ENCODE results near the gene SRSF8.
"Not testable (repeated sequence)": the region's sequence is repeated elsewhere in the genome, so short reads cannot be mapped to it uniquely, and the experiment has no call there.

Gene SRSF8

DNA sequence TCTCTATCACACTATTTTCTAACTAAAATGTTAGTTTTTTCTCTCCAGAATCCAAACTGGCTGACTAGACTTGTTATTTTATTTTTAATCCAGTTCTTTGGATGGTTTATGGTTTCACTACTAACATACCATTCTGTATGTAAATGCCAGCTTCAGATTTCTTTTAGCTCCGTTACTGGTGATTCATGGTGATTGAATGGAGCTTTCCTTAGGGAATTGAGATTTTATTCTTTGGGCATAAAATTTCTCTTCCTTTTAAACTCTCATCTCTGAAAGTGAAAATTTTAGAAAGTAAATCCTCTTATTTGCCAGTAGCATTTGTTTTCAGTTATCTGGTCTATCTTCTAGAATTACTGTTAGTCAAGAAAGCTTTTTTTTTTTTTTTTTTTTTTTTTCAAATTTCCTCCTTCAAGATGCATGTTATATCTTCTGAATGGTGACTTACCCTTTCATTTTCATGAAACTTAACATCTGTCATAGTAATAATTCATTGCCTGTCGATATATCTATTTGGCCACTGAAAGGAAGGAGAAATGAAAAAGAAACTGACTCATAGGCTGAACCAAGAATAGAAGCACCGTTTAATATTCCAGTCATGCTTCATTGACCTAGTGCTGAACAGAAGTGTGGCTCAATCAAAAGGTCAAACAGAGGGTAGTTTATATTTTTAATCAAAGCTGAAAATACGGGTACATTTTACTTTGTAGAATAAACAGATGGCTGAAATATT lies 29.3 kb downstream of the SRSF8 start:
- DNase-seq (ENCODE audit: low read depth), result no peak

DNA sequence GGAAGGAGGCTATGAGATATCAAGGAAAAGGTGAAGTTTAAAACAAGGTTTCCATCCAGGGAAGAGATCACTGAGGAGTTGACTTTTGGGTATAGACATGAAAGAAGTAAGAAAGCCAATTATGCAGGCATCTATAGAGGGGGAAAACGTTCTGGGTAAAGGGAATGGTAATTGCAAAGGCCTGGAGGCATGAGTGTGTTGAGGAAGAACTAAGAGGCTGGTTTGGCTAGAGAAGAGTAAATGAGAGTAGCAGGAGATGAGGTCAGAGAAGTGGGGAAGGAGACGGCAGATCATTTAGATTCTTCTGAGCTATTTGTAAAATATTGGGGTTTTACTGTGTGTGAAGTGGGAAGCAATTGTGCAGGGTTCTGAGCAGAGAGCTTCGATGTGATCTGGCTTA lies 30.5 kb downstream of the SRSF8 start:
- DNase-seq (ENCODE audit: low read depth), result no peak

DNA sequence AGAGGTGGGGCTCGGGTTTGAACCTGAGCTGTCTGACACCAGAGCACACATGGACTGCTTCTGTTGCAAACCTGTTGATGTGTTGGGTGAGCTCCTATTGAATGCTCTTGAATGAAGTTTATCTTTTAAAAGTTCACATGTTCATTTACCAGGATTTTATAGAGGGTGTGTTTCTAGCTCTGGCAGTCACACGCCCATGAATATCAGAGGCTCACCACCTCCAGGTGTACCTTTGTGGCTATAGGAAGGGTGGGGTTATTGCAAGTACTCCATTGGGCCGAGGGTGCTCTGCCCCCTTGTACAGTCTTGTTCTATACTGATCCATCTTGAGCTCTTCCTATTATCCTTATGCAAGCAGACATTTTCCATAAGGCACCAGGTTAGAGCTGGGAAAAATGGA lies 32.1 kb downstream of the SRSF8 start:
- no peak for DNase-seq (ENCODE audit: low read depth)

DNA sequence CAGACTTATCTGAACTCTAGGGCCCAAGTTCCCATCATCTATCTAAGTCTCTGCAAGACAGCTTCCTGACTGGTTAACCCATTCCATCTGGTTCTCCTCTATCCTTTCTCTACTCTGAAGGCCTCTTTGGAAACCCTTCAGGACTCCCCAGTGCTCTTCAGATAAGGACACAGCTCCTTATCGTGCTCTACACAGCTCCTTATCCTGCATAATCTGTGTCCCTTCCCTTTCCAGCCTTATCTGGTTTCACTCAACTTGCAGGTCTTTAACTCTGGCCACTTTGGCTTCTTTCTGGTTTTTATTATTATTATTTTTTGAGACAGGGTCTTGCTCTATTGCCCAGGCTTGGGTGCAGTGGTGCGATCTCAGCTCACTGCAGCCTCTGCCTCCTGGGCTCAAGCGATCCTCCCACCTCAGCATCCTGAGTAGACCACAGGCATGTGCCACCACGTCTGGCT lies 33.5 kb downstream of the SRSF8 start:
- no peak for DNase-seq (ENCODE audit: low read depth)

DNA sequence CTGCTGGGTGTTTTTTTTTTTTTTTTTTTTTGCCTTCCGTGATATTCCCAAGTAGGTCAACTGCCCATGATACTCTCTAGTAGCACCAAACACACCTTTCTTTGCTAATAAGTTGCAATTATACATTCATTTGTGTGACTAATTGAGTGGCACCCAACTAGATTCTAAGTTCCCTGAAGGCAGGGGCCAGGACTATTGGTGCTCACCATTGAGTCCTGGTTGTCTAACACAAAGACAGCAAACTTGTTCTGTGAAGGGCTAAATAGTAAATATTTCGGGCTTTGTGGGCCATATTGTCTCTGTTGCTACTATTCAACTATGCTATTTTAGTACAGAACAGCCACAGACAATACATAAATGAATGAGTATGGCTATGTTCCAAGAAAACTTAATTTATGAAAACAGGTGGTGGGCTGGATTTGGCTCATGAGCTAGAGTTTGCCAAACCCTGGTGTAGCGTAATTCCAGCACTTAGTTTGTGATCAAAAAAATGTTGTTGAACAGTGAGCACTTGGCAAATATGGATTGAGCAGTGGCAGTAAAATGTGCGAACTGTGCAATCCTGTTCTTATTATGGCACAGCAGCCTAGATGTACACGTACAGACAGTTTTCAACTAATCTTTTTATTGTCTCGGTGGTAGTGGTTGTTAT lies 34.3 kb downstream of the SRSF8 start:
- DNase-seq (ENCODE audit: low read depth), result no peak

DNA sequence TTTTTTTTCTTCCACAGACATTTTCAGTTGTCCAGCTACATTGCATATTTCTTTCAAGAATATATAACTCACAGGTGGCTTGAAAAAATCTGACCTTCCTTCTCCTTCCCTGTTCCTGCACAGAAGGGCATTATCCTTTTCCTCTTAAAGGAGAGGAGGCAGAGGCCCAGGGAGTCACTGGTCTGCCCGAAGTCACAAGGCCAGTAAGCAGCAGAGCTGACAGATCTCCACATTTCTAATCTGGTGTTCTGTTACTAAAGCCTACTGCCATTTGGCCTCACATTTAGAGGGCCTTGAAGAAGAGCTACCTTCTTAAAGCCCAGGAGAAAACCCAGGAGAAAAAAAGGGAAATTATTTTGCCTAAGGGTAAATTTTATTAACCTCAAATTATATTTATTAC lies 35.2 kb downstream of the SRSF8 start:
- no peak for DNase-seq (ENCODE audit: low read depth)

DNA sequence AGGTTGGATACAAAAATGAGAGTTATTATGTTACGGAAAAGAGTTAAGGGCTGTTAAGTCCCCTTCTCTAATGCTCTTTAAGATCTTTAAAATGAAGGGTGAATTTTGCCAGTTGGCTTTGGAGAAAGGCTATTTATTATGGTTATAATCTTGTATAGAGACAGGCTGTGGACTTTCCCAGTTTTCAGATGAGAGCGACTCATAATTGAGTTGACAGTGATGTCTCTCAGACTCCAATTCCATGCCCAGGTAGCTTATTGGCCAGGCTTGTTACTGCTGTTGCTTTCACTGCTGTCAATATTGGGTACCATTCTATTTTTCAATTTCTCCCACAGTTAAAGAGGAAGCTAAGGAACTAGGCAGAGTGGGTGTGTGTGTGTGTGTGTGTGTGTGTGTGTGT lies 36.0 kb downstream of the SRSF8 start:
- no peak for DNase-seq (ENCODE audit: low read depth)

DNA sequence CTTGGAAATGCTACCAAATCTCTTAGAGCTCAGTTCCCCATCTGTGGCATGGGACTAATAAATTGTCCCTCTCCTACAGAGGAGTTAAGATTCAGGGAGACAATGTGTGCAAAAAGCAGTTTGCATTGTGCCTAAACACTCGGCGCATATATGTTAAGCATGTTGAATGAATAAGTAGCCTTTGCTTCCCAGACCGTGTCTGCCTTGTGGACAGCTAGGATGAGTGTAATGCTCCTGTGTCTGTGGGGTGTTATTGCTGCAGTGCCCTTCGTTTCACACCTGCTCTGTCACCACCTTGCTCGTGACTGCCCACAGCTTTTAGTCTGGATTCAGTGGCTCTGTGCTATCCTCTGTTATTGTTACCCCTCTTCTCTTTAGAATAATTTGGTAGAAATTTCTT lies 37.0 kb downstream of the SRSF8 start:
- no peak for DNase-seq (ENCODE audit: low read depth)

DNA sequence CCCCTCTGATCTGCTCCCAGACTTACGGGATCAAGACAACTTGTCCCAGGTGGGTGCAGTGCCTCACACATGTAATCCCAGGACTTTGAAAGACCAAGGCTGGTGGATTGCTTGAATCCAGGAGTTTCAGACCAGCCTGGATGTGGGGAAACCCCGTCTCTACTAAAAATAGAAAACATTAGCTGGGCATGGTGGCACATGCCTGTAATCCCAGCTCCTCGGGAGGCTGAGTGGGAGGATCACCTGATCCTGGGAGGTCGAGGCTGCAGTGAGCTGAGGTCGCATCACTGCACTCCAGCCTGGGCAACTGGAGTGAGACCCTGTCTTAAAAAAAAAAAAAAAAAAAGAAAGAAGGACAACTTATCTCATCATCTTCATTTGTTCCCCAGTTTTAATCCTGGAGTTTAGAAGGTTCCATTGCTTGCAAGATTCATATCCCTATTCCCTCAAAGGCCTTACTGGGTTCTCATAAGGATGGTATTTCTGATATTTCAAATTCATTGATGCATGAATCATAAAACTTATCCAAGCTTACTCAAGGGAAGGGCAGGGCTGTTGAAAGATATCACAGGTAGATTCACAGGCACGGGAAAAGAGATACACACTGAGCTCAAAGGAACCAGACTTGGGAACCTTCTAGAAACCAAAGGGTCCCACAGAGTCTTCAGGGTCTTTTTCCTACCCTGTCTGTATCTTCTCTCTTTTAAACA lies 37.6 kb downstream of the SRSF8 start:
- no peak for DNase-seq (ENCODE audit: low read depth)

DNA sequence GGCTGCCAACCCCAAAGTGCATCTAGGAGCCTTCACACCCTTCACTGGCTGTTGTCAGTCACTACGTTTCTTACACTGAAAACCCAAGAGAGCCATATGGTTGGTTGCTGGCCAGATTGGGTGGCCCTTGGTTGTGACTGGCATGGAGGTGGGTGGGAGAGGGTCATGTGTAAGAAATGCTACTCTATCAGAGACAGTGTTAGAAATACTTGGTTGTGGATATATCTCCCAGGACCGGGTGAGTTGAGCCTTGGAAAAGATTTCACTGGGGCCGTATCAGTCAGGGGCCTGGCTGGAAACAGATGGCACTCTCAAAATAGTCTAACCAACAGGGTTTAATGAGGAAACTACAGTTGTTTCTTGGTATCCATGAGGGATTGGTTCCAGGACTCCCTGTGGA lies 38.1 kb downstream of the SRSF8 start:
- DNase-seq (ENCODE audit: low read depth), result no peak

DNA sequence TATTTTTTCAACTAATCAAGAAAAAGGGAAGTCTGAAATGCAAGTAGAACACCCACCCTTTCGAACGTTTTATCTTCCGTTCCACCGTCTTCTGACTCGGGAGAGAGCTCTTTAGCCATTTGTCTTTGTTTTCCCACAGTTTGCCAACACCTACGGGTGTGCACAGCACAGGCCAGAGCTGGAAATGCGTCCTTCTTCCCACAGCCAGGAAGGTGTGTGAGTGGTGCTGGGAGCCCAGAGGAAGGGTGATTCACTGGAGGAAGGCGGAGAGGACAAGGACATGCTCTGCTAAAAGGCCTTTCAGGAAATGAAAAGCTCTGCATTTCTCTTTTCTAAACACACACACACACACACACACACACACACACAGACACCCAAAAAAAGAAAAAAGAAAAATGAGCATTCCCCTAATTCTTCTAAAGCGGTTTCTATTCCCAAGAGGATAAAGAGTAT lies 41.5 kb downstream of the SRSF8 start:
- DNase-seq (ENCODE audit: low read depth), result no peak

DNA sequence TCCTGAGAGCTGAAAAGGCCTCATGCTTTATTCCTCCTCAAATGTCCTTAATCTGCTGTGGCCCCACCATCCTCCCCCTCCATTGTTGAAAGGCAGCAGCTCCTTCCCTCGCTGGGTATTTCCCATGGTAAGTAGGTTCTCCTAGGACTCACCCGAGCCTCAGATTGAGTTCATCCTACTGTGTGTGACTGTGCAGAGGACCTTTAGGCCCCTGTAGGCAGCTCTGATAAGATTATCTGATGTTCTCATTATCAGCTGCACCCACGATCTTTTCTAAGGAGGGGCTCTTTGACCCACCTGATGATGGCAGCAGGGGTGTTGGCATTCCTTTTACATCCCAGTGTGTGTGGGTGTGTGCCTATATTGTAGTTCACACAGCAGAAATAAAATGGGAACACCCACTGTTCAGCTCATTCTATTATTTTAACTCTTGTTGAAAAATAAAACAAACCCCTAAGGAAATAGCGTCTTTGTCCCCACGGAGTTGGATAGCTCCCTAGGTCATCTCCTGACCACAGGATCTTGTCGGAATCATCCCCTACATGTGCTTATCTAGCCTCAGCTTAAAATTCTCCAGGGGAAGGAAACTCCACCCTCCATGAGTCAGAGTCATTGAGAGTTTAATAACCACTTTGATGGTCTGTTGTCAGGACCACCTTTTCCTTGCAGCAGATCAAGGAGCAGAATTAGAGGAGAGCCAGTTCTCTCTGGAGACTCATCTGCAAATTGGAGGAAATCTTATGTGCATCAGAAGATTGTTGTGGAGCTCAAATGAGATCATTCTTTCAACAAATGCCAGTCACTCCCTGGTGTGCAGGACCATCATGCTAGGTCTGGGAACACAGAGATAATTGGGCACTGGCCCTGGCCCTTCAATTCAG lies 42.2 kb downstream of the SRSF8 start:
- no peak for DNase-seq (ENCODE audit: low read depth)

DNA sequence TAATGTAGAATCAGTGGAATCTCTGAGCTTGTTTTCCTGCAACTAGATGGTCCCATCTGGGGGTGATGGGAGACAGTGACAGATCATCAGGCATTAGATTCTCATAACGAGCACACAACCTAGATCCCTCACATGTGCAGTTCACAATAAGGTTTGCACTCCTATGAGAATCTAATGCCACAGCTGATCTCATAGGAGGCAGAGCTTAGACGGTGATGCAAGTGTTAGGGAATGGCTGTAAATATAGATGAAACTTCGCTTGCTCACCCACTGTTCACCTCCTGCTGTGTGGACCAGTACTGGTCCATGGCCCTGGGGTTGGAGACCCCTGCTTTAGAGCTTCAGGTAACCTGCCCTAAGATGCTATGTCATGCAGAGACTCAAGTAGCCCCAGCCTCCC lies 44.8 kb downstream of the SRSF8 start:
- not testable (repeated sequence) for DNase-seq (ENCODE audit: low read depth)

DNA sequence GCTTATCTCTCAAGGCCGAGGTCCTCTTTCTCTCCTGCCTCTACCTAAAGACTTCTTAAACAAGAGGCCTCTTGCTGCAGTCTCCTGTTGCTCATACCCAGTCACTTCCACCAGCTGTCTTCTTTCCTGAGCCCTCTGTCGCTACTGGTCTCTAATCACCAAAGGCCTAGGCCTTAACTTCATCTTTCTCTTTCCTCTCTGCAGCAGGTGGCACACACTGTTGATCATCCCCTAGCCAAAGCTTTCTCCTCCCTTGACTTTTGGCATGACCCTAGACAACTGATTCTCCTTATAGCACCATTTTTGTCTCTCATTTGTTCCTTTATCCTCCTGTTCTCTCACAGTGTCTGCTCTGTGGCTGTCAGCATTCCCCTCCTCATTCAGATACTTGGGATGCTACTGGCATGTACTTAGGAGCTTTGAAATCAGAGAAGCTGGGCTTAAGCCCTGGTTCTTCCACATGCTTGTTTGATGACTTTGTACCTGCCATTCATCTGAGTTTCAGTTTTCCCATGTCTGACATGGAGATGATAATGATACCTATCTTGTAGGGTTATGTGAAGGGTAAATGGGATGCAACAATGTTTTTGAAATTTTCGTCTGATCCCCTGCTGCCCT lies 45.3 kb downstream of the SRSF8 start:
- no peak for DNase-seq (ENCODE audit: low read depth)

DNA sequence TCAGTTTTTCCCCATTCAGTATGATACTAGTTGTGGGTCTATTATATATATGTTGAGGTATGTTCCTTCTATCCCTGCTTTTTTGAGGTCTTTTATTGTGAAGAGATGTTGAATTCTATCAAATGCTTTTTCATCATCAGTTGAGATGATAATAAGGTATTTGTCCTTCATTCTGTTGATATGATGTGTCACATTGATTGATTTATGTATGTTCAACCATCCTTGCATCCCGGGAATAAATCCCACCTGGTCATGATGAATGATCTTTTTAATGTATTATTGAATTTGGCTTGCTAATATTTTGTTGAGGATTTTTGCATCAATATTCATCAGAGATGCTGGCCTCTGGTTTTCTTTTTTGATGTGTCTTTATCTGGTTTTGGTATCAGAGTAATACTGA lies 48.9 kb downstream of the SRSF8 start:
- DNase-seq (ENCODE audit: low read depth), result no peak

DNA sequence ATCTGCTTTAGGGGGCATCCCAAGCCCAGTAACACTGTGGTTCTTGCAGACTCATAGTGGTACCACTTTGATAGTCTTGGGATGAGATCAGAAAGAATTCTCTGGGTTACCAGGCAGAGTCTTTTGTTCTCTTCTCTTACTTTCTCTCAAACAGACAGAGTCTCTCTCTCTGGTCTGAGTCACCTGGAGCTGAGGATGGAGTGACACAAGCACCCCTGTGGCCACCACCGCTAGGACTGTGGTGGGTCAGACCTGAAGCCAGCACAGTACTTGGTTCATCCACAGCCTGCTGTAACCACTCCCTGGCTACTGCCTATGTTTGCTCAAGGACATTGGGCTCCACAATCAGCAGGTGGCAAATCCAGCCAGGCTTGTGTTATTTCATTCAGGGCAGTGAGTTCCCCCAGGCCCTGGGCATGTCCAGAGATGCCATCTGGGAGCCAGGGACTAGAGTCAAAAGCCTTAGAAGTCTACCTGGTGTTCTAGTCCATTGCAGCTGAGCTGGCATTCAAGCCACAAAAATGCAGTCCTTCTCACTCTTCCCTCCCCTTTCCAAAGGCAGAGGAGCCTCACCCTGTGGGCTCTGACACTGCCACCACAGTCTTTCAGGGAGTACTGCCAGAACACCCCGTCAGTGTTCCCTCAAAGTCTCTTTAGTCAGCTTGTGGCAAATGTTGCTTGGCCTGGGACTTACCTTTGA lies 52.8 kb downstream of the SRSF8 start:
- DNase-seq (ENCODE audit: low read depth), result no peak
